Endothelial cell (in vitro differentiated cells): ENCODE data around the gene YAP1. TPM values are rescaled to one million over a fixed set of nuclear protein-coding genes. Genes with fewer than 3 reads are reported as not detected.

Experiments used
- DNase-seq: peaks from one replicate; pipeline ENCODE4 v3.0.0; 2021; ENCODE audit warnings: low spot score
- H3K27ac Mint-ChIP-seq: one replicate; pipeline ENCODE4 v1.8.0; 2021; ENCODE audit warnings: mixed read lengths, inconsistent platforms; ENCODE audit not compliant: unreplicated experiment
- H3K27me3 Mint-ChIP-seq: one replicate; pipeline ENCODE4 v1.8.0; 2021; ENCODE audit warnings: mild to moderate bottlenecking, moderate library complexity, mixed read lengths, inconsistent platforms; ENCODE audit not compliant: unreplicated experiment
- H3K36me3 Mint-ChIP-seq: one replicate; pipeline ENCODE4 v1.8.0; 2021; ENCODE audit warnings: mild to moderate bottlenecking, low read depth, mixed read lengths, inconsistent platforms; ENCODE audit not compliant: unreplicated experiment
- H3K4me1 Mint-ChIP-seq: one replicate; pipeline ENCODE4 v1.8.0; 2021; ENCODE audit warnings: mild to moderate bottlenecking, mixed read lengths, inconsistent platforms; ENCODE audit not compliant: unreplicated experiment
- H3K4me3 Mint-ChIP-seq: one replicate; pipeline ENCODE4 v1.8.0; 2021; ENCODE audit warnings: mild to moderate bottlenecking, mixed read lengths, inconsistent platforms; ENCODE audit not compliant: unreplicated experiment
- H3K9me3 Mint-ChIP-seq: one replicate; pipeline ENCODE4 v1.8.0; 2021; ENCODE audit warnings: mixed read lengths, inconsistent platforms; ENCODE audit not compliant: unreplicated experiment
- CTCF ChIP-seq: fragments of 200-600 bp; sonication (generic); IDR thresholded peaks from one replicate; pipeline ENCODE4 v1.5.0; 2021; ENCODE audit warnings: antibody characterized with exemption; ENCODE audit not compliant: unreplicated experiment
- total RNA-seq: library from RNA; stranded (reverse); fragmentation: NEBNext Ultra II Directional; extraction: Animal tissue kit (Norgen Biotek cat#: 25700); gene quantifications from one replicate; pipeline ENCODE4 v1.2.1, GENCODE V29; 2021; ENCODE audit not compliant: unreplicated experiment

YAP1 gene
- total RNA-seq, 1 donor from 2014 or later = 158 TPM

GRCh38 chr11:102251423-102251822 is 141.2 kb downstream of the YAP1 start:
- no peaks in the 10 kb centered on the region for H3K27me3 Mint-ChIP-seq
- peaks cover 13% of the 10 kb centered on the region for H3K4me1 Mint-ChIP-seq
- peaks cover 3% of the 10 kb centered on the region for H3K36me3 Mint-ChIP-seq
- no peaks in the 10 kb centered on the region for H3K9me3 Mint-ChIP-seq
- no peak overlapping the region for H3K4me3 Mint-ChIP-seq
- DNase-seq = no peak
- no peak for TF ChIP-seq CTCF
- H3K27ac Mint-ChIP-seq = no peak overlapping the region

GRCh38 chr11:102252339-102252891 is 142.2 kb downstream of the YAP1 start:
- no peak for DNase-seq
- H3K36me3 Mint-ChIP-seq = peaks cover 3% of the 10 kb centered on the region
- no peak for TF ChIP-seq CTCF

GRCh38 chr11:102253020-102253715 is 142.9 kb downstream of the YAP1 start:
- Mint-ChIP-seq H3K9me3 (no peaks in the 10 kb centered on the region), H3K4me3 (no peak overlapping the region), H3K27ac (no peak overlapping the region), H3K36me3 (peaks cover 3% of the 10 kb centered on the region), H3K4me1 (peaks cover 13% of the 10 kb centered on the region), H3K27me3 (no peaks in the 10 kb centered on the region)
- no peak for TF ChIP-seq CTCF
- no peak for DNase-seq

More at GRCh38 chr11:102252339-102252891, 142.2 kb downstream of the YAP1 start:
- peaks cover 13% of the 10 kb centered on the region for H3K4me1 Mint-ChIP-seq
- no peak overlapping the region for H3K4me3 Mint-ChIP-seq
- no peaks in the 10 kb centered on the region for H3K27me3 Mint-ChIP-seq
- H3K9me3 Mint-ChIP-seq = no peaks in the 10 kb centered on the region
- H3K27ac Mint-ChIP-seq = no peak overlapping the region

GRCh38 chr11:102254047-102254446 is 143.8 kb downstream of the YAP1 start:
- peaks cover 13% of the 10 kb centered on the region for H3K4me1 Mint-ChIP-seq

More at GRCh38 chr11:102254047-102254446, 143.8 kb downstream of the YAP1 start:
- peak; percentile 33 for TF ChIP-seq CTCF
- H3K36me3 Mint-ChIP-seq = no peaks in the 10 kb centered on the region
- no peak overlapping the region for H3K27ac Mint-ChIP-seq
- H3K27me3 Mint-ChIP-seq = no peaks in the 10 kb centered on the region
- no peak for DNase-seq
- H3K9me3 Mint-ChIP-seq = no peaks in the 10 kb centered on the region
- H3K4me3 Mint-ChIP-seq = no peak overlapping the region
